Activated T-cell treated with anti-CD3 and anti-CD28 coated beads, Interleukin-2, amount 50 U/mL, for 72 hours (primary cell): ENCODE measurements around the gene TRIO. TPM values are rescaled to one million over a fixed set of nuclear protein-coding genes. Genes with fewer than 3 reads are reported as not detected.

Experiments used
- ATAC-seq, 2 donors: fragments of 150-1000 bp; cut with Tn5 transposase; replicated peaks in 1 of 2; 2 replicates each; pipeline ENCODE4 v1.10.0; 2021; ENCODE audit warnings: moderate library complexity in 2 of 2, mild to moderate bottlenecking in 1 of 2
- DNase-seq, 2 donors: peaks; one replicate each; pipeline ENCODE4 v3.0.0; 2021 to 2022; ENCODE audit warnings: mixed read lengths in 1 of 2
- H3K27ac Mint-ChIP-seq: one replicate; pipeline ENCODE4 v1.8.0; 2022; ENCODE audit warnings: mild to moderate bottlenecking, moderate library complexity, mixed read lengths
- H3K27me3 Mint-ChIP-seq: one replicate; pipeline ENCODE4 v1.8.0; 2022; ENCODE audit warnings: low read depth, mixed read lengths
- H3K36me3 Mint-ChIP-seq, 2 donors: one replicate each; pipeline ENCODE4 v1.8.0; 2022; ENCODE audit warnings: mixed read lengths in 2 of 2, mild to moderate bottlenecking in 1 of 2; ENCODE audit not compliant: insufficient read depth in 2 of 2
- H3K4me1 Mint-ChIP-seq: one replicate; pipeline ENCODE4 v1.8.0; 2022; ENCODE audit warnings: low read depth, mixed read lengths
- H3K4me3 Mint-ChIP-seq, 2 donors: one replicate each; pipeline ENCODE4 v1.8.0; 2022; ENCODE audit warnings: mild to moderate bottlenecking in 2 of 2, mixed read lengths in 2 of 2, moderate library complexity in 2 of 2
- H3K9me3 Mint-ChIP-seq, 2 donors: one replicate each; pipeline ENCODE4 v1.8.0; 2022; ENCODE audit warnings: mixed read lengths in 2 of 2
- total RNA-seq, 2 donors: library from RNA; stranded (reverse); gene quantifications; one replicate each; pipeline ENCODE4 v1.2.3, GENCODE V29; 2022

TRIO gene
- total RNA-seq, 2 donors from 2014 or later = 13.2 to 14.0 TPM

- H3K27me3 Mint-ChIP-seq = no peaks in the 10 kb centered on the region
- no peak for ATAC-seq
These were observed 344.1 kb downstream of the TRIO start for GRCh38 chr5:14486996-14487896.

GRCh38 chr5:14487897-14488570 is 344.9 kb downstream of the TRIO start:
- Mint-ChIP-seq H3K27ac (no peak overlapping the region), H3K4me1 (peaks cover 4% of the 10 kb centered on the region), H3K36me3 (peaks cover 0 to 6% of the 10 kb centered on the region in 2 donors), H3K27me3 (no peaks in the 10 kb centered on the region), H3K4me3 (no peak overlapping the region), H3K9me3 (peaks cover 0 to 2% of the 10 kb centered on the region in 2 donors)
- DNase-seq = no peak
- no peak for ATAC-seq

More at GRCh38 chr5:14486996-14487896, 344.1 kb downstream of the TRIO start:
- DNase-seq = no peak
- Mint-ChIP-seq H3K4me3 (no peak overlapping the region), H3K9me3 (peaks cover 0 to 2% of the 10 kb centered on the region in 2 donors), H3K36me3 (peaks cover 0 to 8% of the 10 kb centered on the region in 2 donors), H3K27ac (no peak overlapping the region), H3K4me1 (peaks cover 4% of the 10 kb centered on the region)

GRCh38 chr5:14488709-14489108 is 345.6 kb downstream of the TRIO start:
- no peak overlapping the region for H3K27ac Mint-ChIP-seq
- no peaks in the 10 kb centered on the region for H3K27me3 Mint-ChIP-seq
- peaks cover 0 to 6% of the 10 kb centered on the region in 2 donors for H3K36me3 Mint-ChIP-seq
- ATAC-seq = no peak
- H3K4me1 Mint-ChIP-seq = peaks cover 4% of the 10 kb centered on the region
- no peak for DNase-seq
- H3K4me3 Mint-ChIP-seq = no peak overlapping the region
- peaks cover 0 to 2% of the 10 kb centered on the region in 2 donors for H3K9me3 Mint-ChIP-seq

GRCh38 chr5:14489643-14490042 is 346.5 kb downstream of the TRIO start:
- Mint-ChIP-seq H3K36me3 (peaks cover 0 to 6% of the 10 kb centered on the region in 2 donors), H3K27ac (no peak overlapping the region), H3K4me3 (no peak overlapping the region), H3K9me3 (peaks cover 0 to 2% of the 10 kb centered on the region in 2 donors), H3K4me1 (peaks cover 4% of the 10 kb centered on the region), H3K27me3 (no peaks in the 10 kb centered on the region)
- DNase-seq (no peak), ATAC-seq (no peak)

- H3K36me3 Mint-ChIP-seq = peaks cover 0 to 6% of the 10 kb centered on the region in 2 donors
- H3K27me3 Mint-ChIP-seq = no peaks in the 10 kb centered on the region
- H3K4me3 Mint-ChIP-seq = no peak overlapping the region
- H3K9me3 Mint-ChIP-seq = peaks cover 0 to 2% of the 10 kb centered on the region in 2 donors
- no peak overlapping the region for H3K27ac Mint-ChIP-seq
- DNase-seq (no peak), ATAC-seq (no peak)
- H3K4me1 Mint-ChIP-seq = peaks cover 1% of the 10 kb centered on the region
These were observed 347.2 kb downstream of the TRIO start for GRCh38 chr5:14490309-14490711.

GRCh38 chr5:14491015-14491915 is 348.1 kb downstream of the TRIO start:
- no peaks in the 10 kb centered on the region for H3K4me1 Mint-ChIP-seq
- ATAC-seq (no peak), DNase-seq (no peak)
- peaks cover 0 to 2% of the 10 kb centered on the region in 2 donors for H3K9me3 Mint-ChIP-seq
- peaks cover 0 to 6% of the 10 kb centered on the region in 2 donors for H3K36me3 Mint-ChIP-seq
- no peak overlapping the region for H3K27ac Mint-ChIP-seq
- no peaks in the 10 kb centered on the region for H3K27me3 Mint-ChIP-seq
- H3K4me3 Mint-ChIP-seq = no peak overlapping the region

GRCh38 chr5:14492331-14492964 is 349.3 kb downstream of the TRIO start:
- Mint-ChIP-seq H3K36me3 (peaks cover 0 to 6% of the 10 kb centered on the region in 2 donors), H3K27ac (no peak overlapping the region), H3K4me1 (no peaks in the 10 kb centered on the region), H3K9me3 (peaks cover 0 to 2% of the 10 kb centered on the region in 2 donors), H3K27me3 (no peaks in the 10 kb centered on the region), H3K4me3 (no peak overlapping the region)
- ATAC-seq = no peak
- no peak for DNase-seq

GRCh38 chr5:14495301-14495700 is 352.2 kb downstream of the TRIO start:
- Mint-ChIP-seq H3K9me3 (no peaks in the 10 kb centered on the region), H3K36me3 (no peaks in the 10 kb centered on the region)
- DNase-seq = no peak

GRCh38 chr5:14497311-14497710 is 354.2 kb downstream of the TRIO start:
- no peaks in the 10 kb centered on the region for H3K4me1 Mint-ChIP-seq
- no peak overlapping the region for H3K27ac Mint-ChIP-seq

More at GRCh38 chr5:14495301-14495700, 352.2 kb downstream of the TRIO start:
- Mint-ChIP-seq H3K27ac (no peak overlapping the region), H3K4me3 (no peak overlapping the region), H3K27me3 (no peaks in the 10 kb centered on the region), H3K4me1 (no peaks in the 10 kb centered on the region)
- ATAC-seq = no peak

GRCh38 chr5:14501353-14502293 is 358.5 kb downstream of the TRIO start:
- Mint-ChIP-seq H3K27ac (no peak overlapping the region), H3K4me1 (no peaks in the 10 kb centered on the region), H3K27me3 (no peaks in the 10 kb centered on the region), H3K4me3 (no peak overlapping the region), H3K9me3 (no peaks in the 10 kb centered on the region), H3K36me3 (no peaks in the 10 kb centered on the region)
- ATAC-seq = no peak
- no peak for DNase-seq

More at GRCh38 chr5:14497311-14497710, 354.2 kb downstream of the TRIO start:
- H3K27me3 Mint-ChIP-seq = no peaks in the 10 kb centered on the region
- H3K4me3 Mint-ChIP-seq = no peak overlapping the region
- H3K9me3 Mint-ChIP-seq = no peaks in the 10 kb centered on the region
- ATAC-seq = no peak
- H3K36me3 Mint-ChIP-seq = no peaks in the 10 kb centered on the region
- DNase-seq = no peak

GRCh38 chr5:14502294-14502690 is 359.1 kb downstream of the TRIO start:
- H3K4me3 Mint-ChIP-seq = no peak overlapping the region
- H3K36me3 Mint-ChIP-seq = no peaks in the 10 kb centered on the region
- no peak for DNase-seq
- ATAC-seq = no peak
- no peaks in the 10 kb centered on the region for H3K9me3 Mint-ChIP-seq
- no peaks in the 10 kb centered on the region for H3K27me3 Mint-ChIP-seq
- no peaks in the 10 kb centered on the region for H3K4me1 Mint-ChIP-seq
- H3K27ac Mint-ChIP-seq = no peak overlapping the region
